Right atrium auricular region (tissue), 2 donors: ENCODE results near the gene PARP14. TPM values are rescaled to one million over a fixed set of nuclear protein-coding genes. Genes with fewer than 3 reads are reported as not detected.

ENCODE experiments used
- DNase-seq: peaks from one replicate; pipeline ENCODE4 v3.0.0-alpha.2; 2019; ENCODE audit warnings: low spot score
- H3K27ac ChIP-seq, 2 donors: fragments of 200-600 bp; sonication (generic); 1 replicate in 1 of 2; 2 replicates in 1 of 2; pipeline ENCODE4 v1.5.1; 2016 to 2019
- H3K27me3 ChIP-seq, 2 donors: fragments of 200-600 bp; sonication (generic); one replicate each; pipeline versions ENCODE4 v1.5.1 to v1.6.0; 2017 to 2019
- H3K36me3 ChIP-seq: fragments of 200-600 bp; sonication (generic); one replicate; pipeline ENCODE4 v1.5.1; 2016
- H3K4me1 ChIP-seq, 2 donors: fragments of 200-600 bp; sonication (generic); one replicate each; pipeline versions ENCODE4 v1.5.1 to v1.6.0; 2017 to 2019
- H3K4me3 ChIP-seq, 2 donors: fragments of 200-600 bp; sonication (generic); 1 replicate in 1 of 2; 2 replicates in 1 of 2; pipeline ENCODE4 v1.5.1; 2017 to 2019; ENCODE audit warnings: mild to moderate bottlenecking in 1 of 2, moderate library complexity in 1 of 2
- H3K9me3 ChIP-seq, 2 donors: fragments of 200-600 bp; sonication (generic); one replicate each; pipeline ENCODE4 v1.5.1; 2019
- CTCF ChIP-seq, 2 donors: fragments of 200-600 bp; sonication (generic); IDR thresholded peaks; one replicate each; pipeline ENCODE4 v1.5.1; 2019; ENCODE audit warnings: antibody characterized with exemption in 2 of 2
- total RNA-seq, 2 donors: library from RNA; depleted of rRNA; stranded (reverse); fragments of >200 nt; gene quantifications; one replicate each; pipeline ENCODE4 v1.1.0, GENCODE V29; 2016

Gene PARP14
- total RNA-seq, 2 donors from 2014 or later, result 9.5 to 13.5 TPM

- no peak for TF ChIP-seq CTCF (IDR thresholded peaks at IDR 0.05)
- DNase-seq, result no peak
- H3K4me3 ChIP-seq, result no peak overlapping the region
- peaks cover 0 to 11% of the 10 kb centered on the region in 2 donors for H3K4me1 ChIP-seq
- no peaks in the 10 kb centered on the region for H3K36me3 ChIP-seq
- no peaks in the 10 kb centered on the region for H3K27me3 ChIP-seq
- no peak overlapping the region for H3K27ac ChIP-seq
- no peaks in the 10 kb centered on the region for H3K9me3 ChIP-seq
These were observed 80.0 kb downstream of the PARP14 start for GRCh38 chr3:122760453-122761271.

GRCh38 chr3:122766430-122766829 is 85.8 kb downstream of the PARP14 start:
- Histone ChIP-seq H3K27ac (no peak overlapping the region), H3K36me3 (peaks cover 4% of the 10 kb centered on the region), H3K27me3 (no peaks in the 10 kb centered on the region), H3K9me3 (no peaks in the 10 kb centered on the region), H3K4me3 (no peak overlapping the region), H3K4me1 (peaks cover 0 to under 1% of the 10 kb centered on the region in 2 donors)
- no peak for TF ChIP-seq CTCF (IDR thresholded peaks at IDR 0.05)
- no peak for DNase-seq

- H3K27ac ChIP-seq, result peak overlapping the region in 1 of 2 donors; percentile 3
- H3K27me3 ChIP-seq, result no peaks in the 10 kb centered on the region
- no peak for DNase-seq
- H3K4me1 ChIP-seq, result no peaks in the 10 kb centered on the region
- H3K4me3 ChIP-seq, result no peak overlapping the region
- TF ChIP-seq CTCF (IDR thresholded peaks at IDR 0.05), result no peak
- H3K36me3 ChIP-seq, result peaks cover 4% of the 10 kb centered on the region
- no peaks in the 10 kb centered on the region for H3K9me3 ChIP-seq
These were observed 87.1 kb downstream of the PARP14 start for GRCh38 chr3:122767540-122768372.

- Histone ChIP-seq H3K4me1 (no peaks in the 10 kb centered on the region), H3K27ac (no peak overlapping the region)
- TF ChIP-seq CTCF (IDR thresholded peaks at IDR 0.05), result no peak
These were observed 90.0 kb downstream of the PARP14 start for GRCh38 chr3:122770521-122771202.

GRCh38 chr3:122772827-122773226 is 92.2 kb downstream of the PARP14 start:
- Histone ChIP-seq H3K4me3 (no peak overlapping the region), H3K4me1 (no peaks in the 10 kb centered on the region), H3K36me3 (peaks cover 8% of the 10 kb centered on the region), H3K9me3 (no peaks in the 10 kb centered on the region), H3K27me3 (no peaks in the 10 kb centered on the region), H3K27ac (no peak overlapping the region)
- DNase-seq, result no peak
- no peak for TF ChIP-seq CTCF (IDR thresholded peaks at IDR 0.05)

More at GRCh38 chr3:122770521-122771202, 90.0 kb downstream of the PARP14 start:
- no peaks in the 10 kb centered on the region for H3K9me3 ChIP-seq
- no peak for DNase-seq
- H3K4me3 ChIP-seq, result no peak overlapping the region
- H3K27me3 ChIP-seq, result no peaks in the 10 kb centered on the region
- H3K36me3 ChIP-seq, result peaks cover 8% of the 10 kb centered on the region
